ENCODE results near the gene EIF4G3.

- TF ChIP-seq CTCF (IDR thresholded peaks at IDR 0.05 in 4 of 5, conservative IDR thresholded peaks at IDR 0.05 in 1 of 5): no peak
- no peak for TF ChIP-seq POLR2A (IDR thresholded peaks at IDR 0.05)
Measured at GRCh38 chr1:21117597-21118001, 59.1 kb downstream of the EIF4G3 start.

Data from gastrocnemius medialis (tissue), 4 donors.